GM18502 (cell line): ENCODE measurements around the gene INSM1.

ENCODE experiments used
- ATAC-seq: cut with Tn5 transposase; IDR thresholded peaks from one replicate; pipeline ENCODE4 v1.9.1; 2021; ENCODE audit warnings: mild to moderate bottlenecking; ENCODE audit not compliant: unreplicated experiment, poor library complexity

The INSM1 gene

GRCh38 chr20:20391115-20391514, 23.2 kb downstream of the INSM1 start:
- ATAC-seq: no peak

GRCh38 chr20:20391766-20392165, 23.9 kb downstream of the INSM1 start:
- no peak for ATAC-seq

- ATAC-seq: no peak
Observed at GRCh38 chr20:20393207-20394120, 25.6 kb downstream of the INSM1 start.

- no peak for ATAC-seq
Observed at GRCh38 chr20:20395087-20395486, 27.2 kb downstream of the INSM1 start.

- ATAC-seq: no peak
Observed at GRCh38 chr20:20395903-20396568, 28.1 kb downstream of the INSM1 start.

- no peak for ATAC-seq
Observed at GRCh38 chr20:20396794-20397193, 28.9 kb downstream of the INSM1 start.

- ATAC-seq: no peak
Observed at GRCh38 chr20:20398123-20398522, 30.2 kb downstream of the INSM1 start.

- ATAC-seq: no peak
Observed at GRCh38 chr20:20399531-20400500, 31.9 kb downstream of the INSM1 start.

- no peak for ATAC-seq
Observed at GRCh38 chr20:20401991-20402390, 34.1 kb downstream of the INSM1 start.

GRCh38 chr20:20404633-20405032, 36.7 kb downstream of the INSM1 start:
- ATAC-seq: no peak

- no peak for ATAC-seq
Observed at GRCh38 chr20:20405623-20406022, 37.7 kb downstream of the INSM1 start.

GRCh38 chr20:20406306-20406705, 38.4 kb downstream of the INSM1 start:
- no peak for ATAC-seq

GRCh38 chr20:20407891-20408805, 40.2 kb downstream of the INSM1 start:
- no peak for ATAC-seq

- no peak for ATAC-seq
Observed at GRCh38 chr20:20409331-20409730, 41.4 kb downstream of the INSM1 start.

GRCh38 chr20:20410678-20411077, 42.8 kb downstream of the INSM1 start:
- no peak for ATAC-seq

- no peak for ATAC-seq
Observed at GRCh38 chr20:20411402-20411801, 43.5 kb downstream of the INSM1 start.

GRCh38 chr20:20411836-20412235, 43.9 kb downstream of the INSM1 start:
- no peak for ATAC-seq

GRCh38 chr20:20412750-20413149, 44.8 kb downstream of the INSM1 start:
- ATAC-seq: no peak

- ATAC-seq: no peak
Observed at GRCh38 chr20:20413810-20414281, 45.9 kb downstream of the INSM1 start.
